ENCODE results near the gene GAS2.

GAS2 gene

GRCh38 chr11:22674470-22675439 lies 8.3 kb downstream of the GAS2 start:
- no peak for DNase-seq

GRCh38 chr11:22677153-22677903 lies 10.9 kb downstream of the GAS2 start:
- DNase-seq = no peak

- no peak for DNase-seq
These were observed 14.2 kb downstream of the GAS2 start for GRCh38 chr11:22680628-22681027.

- no peak for DNase-seq
These were observed 14.9 kb downstream of the GAS2 start for GRCh38 chr11:22681281-22681812.

GRCh38 chr11:22684082-22684481 lies 17.7 kb downstream of the GAS2 start:
- no peak for DNase-seq

- no peak for DNase-seq
These were observed 18.7 kb downstream of the GAS2 start for GRCh38 chr11:22685111-22685510.

- no peak for DNase-seq
These were observed 22.5 kb downstream of the GAS2 start for GRCh38 chr11:22688914-22689313.

- no peak for DNase-seq
These were observed 23.8 kb downstream of the GAS2 start for GRCh38 chr11:22690257-22690656.

GRCh38 chr11:22690871-22691270 lies 24.5 kb downstream of the GAS2 start:
- peak in 1 of 2 donors; percentile 20 for DNase-seq

GRCh38 chr11:22699388-22699787 lies 33.0 kb downstream of the GAS2 start:
- no peak for DNase-seq

GRCh38 chr11:22702031-22702430 lies 35.6 kb downstream of the GAS2 start:
- DNase-seq = no peak

GRCh38 chr11:22703040-22703439 lies 36.6 kb downstream of the GAS2 start:
- peak in 1 of 2 donors; percentile 7 for DNase-seq

GRCh38 chr11:22703591-22703990 lies 37.2 kb downstream of the GAS2 start:
- DNase-seq = no peak

- no peak for DNase-seq
These were observed 40.9 kb downstream of the GAS2 start for GRCh38 chr11:22707119-22707899.

GRCh38 chr11:22711071-22711770 lies 44.8 kb downstream of the GAS2 start:
- no peak for DNase-seq

GRCh38 chr11:22711880-22712279 lies 45.5 kb downstream of the GAS2 start:
- no peak for DNase-seq

GRCh38 chr11:22713336-22713735 lies 46.9 kb downstream of the GAS2 start:
- DNase-seq = no peak

- DNase-seq = no peak
These were observed 49.6 kb downstream of the GAS2 start for GRCh38 chr11:22715971-22716370.

- no peak for DNase-seq
These were observed 54.0 kb downstream of the GAS2 start for GRCh38 chr11:22720457-22720856.

- no peak for DNase-seq
These were observed 56.9 kb downstream of the GAS2 start for GRCh38 chr11:22723274-22723673.

- no peak for DNase-seq
These were observed 58.7 kb downstream of the GAS2 start for GRCh38 chr11:22725079-22725478.

All from activated CD4-positive, alpha-beta T cell treated with anti-CD3 and anti-CD28 coated beads for 4 hours (primary cell).